Activated T-cell treated with anti-CD3 and anti-CD28 coated beads, Interleukin-2, amount 50 U/mL, for 4 hours (primary cell): ENCODE data around the gene PHYH. TPM values are rescaled to one million over a fixed set of nuclear protein-coding genes. Genes with fewer than 3 reads are reported as not detected.

ENCODE experiments used
- ATAC-seq, 2 donors: fragments of 200-7000 bp; cut with Tn5 transposase; one replicate each; pipeline ENCODE4 v1.10.0; 2021
- DNase-seq: peaks from one replicate; pipeline ENCODE4 v3.0.0-alpha.2; 2020
- H3K27me3 Mint-ChIP-seq: one replicate; pipeline ENCODE4 v1.8.0; 2021; ENCODE audit warnings: low read depth, mixed read lengths
- H3K36me3 Mint-ChIP-seq: one replicate; pipeline ENCODE4 v1.8.0; 2022; ENCODE audit warnings: mixed read lengths; ENCODE audit not compliant: insufficient read depth
- H3K4me1 Mint-ChIP-seq: one replicate; pipeline ENCODE4 v1.8.0; 2021; ENCODE audit warnings: low read depth, mixed read lengths
- H3K4me3 Mint-ChIP-seq: one replicate; pipeline ENCODE4 v1.8.0; 2021; ENCODE audit warnings: mild to moderate bottlenecking, moderate library complexity, mixed read lengths
- H3K9me3 Mint-ChIP-seq: one replicate; pipeline ENCODE4 v1.8.0; 2021; ENCODE audit warnings: mixed read lengths
- total RNA-seq, 3 donors: library from RNA; stranded (reverse); gene quantifications; one replicate each; pipeline ENCODE4 v1.2.1, GENCODE V29; 2021

PHYH gene
- total RNA-seq, result 1 to 10 TPM; 5.9 to 7.5 (median 6.0) TPM

DNA sequence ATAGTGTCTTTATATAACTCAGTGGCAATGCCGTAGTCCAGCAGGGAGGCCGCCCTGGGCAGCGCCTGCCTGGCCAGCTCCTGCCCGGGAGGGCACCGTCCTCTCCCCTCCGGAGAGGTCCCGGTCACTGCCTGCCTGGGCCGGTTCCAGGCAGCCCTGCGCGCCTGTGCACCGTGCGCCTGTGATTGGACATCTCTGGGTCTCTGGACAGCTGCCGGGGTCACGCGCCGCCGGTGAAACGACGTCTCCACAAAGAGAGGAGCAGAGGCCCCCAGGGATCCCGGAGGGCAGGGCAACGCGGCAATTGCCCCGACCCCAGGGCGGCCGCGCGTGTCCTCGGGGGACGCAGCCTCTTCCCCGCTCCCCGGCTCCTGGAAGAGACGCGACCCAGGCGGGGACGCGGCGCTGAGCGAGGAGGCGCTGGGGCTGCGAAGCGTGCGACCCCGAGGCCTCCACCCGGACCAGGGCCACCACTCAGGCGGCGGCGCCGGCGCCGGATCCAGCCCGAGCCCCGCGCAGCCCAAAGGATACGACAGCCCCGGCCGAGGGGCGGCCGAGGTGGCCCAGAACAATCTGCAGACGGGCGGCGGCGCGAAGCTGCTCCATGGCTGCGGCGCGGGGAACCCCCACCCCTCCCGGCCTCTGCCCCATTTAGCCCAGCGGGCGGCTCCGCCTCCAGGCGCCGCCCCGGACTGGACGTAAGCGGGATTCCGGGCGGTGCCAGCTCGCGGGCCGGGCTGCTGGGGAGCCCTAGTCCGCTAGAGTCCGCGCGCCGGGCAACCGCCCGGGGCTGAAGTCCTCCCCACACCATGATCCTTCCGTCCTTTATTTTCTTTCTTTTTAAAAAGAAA lies at the start of gene PHYH:
Gene PHYH (minus strand): TSS at position 628 of the 851 bp plus-strand sequence. CDS start 22 bp downstream, at position 606.
- H3K9me3 Mint-ChIP-seq, result no peaks in the 10 kb centered on the region
- ATAC-seq, result peak; percentile 76 to 78
- peak; percentile 66 for DNase-seq
- H3K4me1 Mint-ChIP-seq, result peaks cover 24% of the 10 kb centered on the region
- no peaks in the 10 kb centered on the region for H3K36me3 Mint-ChIP-seq
- H3K4me3 Mint-ChIP-seq, result peak within 1 kb of the TSS; percentile 81
- no peaks in the 10 kb centered on the region for H3K27me3 Mint-ChIP-seq

DNA sequence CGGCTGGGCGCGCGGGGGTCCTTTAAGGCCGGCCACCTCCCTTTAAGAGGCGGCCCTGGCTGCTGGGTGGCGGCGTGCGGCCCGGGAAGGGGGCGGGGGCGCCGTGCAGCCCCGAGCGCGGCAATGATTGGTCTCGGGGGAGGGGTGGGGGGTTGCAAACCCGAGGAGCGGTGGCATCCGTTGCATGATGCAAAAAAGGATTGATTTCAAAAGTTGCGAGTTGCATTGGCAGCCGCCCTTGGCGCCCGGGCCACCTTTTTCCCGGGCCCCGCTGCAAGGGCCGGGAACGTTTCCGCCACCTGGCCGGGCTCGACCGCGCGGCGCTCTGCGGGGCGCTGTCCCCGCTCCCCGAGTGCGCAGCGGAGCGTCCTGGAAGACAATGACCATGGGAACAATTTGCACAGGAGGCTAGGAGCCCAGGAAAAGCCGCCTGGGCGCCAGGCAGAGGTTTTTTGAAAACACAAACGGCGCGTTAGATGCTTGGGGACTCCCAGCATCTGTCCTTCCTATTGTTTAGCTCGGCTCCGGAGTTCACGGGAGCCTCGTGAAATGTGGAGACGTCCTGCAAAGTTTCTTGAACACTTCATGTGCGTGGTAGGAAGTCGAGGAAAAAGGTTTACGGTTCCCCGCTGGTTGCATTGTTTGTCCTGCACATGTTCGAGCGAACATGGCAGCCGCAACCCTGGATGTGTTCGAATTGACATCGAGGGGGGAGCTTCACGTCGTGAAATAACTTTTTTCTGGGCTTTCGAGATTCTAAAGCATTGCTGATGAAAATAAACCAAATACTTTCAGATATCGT lies 48.6 kb upstream of the PHYH start, which contains the start of gene SEPHS1:
Gene SEPHS1 (minus strand): TSS at position 78 of the 802 bp plus-strand sequence. CDS start 3,343 bp downstream, outside the sequence.
- Mint-ChIP-seq H3K9me3 (no peaks in the 10 kb centered on the region), H3K4me3 (peak within 1 kb of the TSS; percentile 88), H3K4me1 (peaks cover 57% of the 10 kb centered on the region), H3K36me3 (peaks cover 7% of the 10 kb centered on the region), H3K27me3 (no peaks in the 10 kb centered on the region)
- ATAC-seq (peak; percentile 86), DNase-seq (peak; percentile 70)

DNA sequence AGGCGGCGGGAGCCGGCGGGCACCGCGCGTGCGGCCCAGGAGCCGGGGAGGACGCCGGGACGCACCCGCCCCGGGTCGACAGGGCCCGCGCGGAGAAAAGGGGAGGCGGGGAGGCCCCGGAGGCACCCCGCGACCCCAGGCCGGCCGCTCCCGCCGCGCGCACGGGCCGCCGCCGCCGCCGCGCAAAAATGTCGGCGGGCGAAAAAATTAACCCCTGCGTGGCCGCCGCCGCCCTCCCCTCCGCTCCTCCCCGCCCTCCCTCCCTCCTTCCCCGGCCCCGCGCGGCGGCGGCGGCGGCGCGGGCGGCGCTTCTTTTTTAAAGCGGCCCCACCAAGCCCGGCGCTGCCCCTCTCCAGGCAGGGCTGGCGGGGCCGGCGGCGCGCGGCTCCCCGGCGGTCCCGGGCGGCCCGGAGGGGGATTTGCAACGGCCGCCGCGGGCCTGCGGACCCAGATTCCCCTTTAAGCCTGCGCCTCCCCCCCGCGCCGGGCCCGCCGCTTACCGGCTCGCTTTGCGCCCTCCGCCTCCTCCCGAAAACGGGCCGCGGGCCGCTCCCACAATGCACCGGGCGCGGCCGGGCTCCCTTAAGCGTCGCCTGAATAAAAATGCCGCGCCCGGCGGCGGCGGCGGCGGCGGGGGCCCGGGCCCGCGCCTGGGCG lies 47.8 kb upstream of the PHYH start:
- peak overlapping the region; percentile 52 for H3K4me3 Mint-ChIP-seq
- no peaks in the 10 kb centered on the region for H3K27me3 Mint-ChIP-seq
- ATAC-seq (peak; percentile 70 to 73), DNase-seq (peak; percentile 68)
- peaks cover 9% of the 10 kb centered on the region for H3K36me3 Mint-ChIP-seq
- peaks cover 57% of the 10 kb centered on the region for H3K4me1 Mint-ChIP-seq
- H3K9me3 Mint-ChIP-seq, result no peaks in the 10 kb centered on the region

DNA sequence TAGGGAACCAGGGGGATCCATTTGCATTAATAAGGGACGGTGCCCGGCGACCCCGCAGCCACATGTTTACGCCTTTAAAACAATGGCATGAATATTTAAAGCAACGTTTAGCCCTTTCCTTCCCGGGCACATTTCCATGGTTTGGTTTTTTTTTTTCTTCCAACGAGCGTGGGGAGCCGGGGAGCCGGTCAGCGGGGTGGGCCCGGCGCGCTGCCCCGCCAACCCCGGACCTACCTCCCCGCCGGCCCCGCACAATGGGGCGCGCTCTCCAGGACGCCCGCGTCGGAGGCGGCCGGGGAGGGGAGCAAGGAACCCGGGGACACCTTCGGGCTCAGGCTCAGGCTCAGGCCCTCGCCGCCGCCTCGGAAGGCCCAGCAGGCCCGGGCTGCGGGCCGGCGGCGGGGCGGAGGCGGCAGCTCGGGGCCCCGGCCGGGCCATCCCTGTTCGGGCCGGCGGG lies 47.2 kb upstream of the PHYH start:
- peak; percentile 9 for DNase-seq
- peak; percentile 18 to 34 for ATAC-seq
- Mint-ChIP-seq H3K27me3 (no peaks in the 10 kb centered on the region), H3K4me3 (peak overlapping the region; percentile 83), H3K9me3 (no peaks in the 10 kb centered on the region), H3K36me3 (peaks cover 9% of the 10 kb centered on the region), H3K4me1 (peaks cover 53% of the 10 kb centered on the region)

DNA sequence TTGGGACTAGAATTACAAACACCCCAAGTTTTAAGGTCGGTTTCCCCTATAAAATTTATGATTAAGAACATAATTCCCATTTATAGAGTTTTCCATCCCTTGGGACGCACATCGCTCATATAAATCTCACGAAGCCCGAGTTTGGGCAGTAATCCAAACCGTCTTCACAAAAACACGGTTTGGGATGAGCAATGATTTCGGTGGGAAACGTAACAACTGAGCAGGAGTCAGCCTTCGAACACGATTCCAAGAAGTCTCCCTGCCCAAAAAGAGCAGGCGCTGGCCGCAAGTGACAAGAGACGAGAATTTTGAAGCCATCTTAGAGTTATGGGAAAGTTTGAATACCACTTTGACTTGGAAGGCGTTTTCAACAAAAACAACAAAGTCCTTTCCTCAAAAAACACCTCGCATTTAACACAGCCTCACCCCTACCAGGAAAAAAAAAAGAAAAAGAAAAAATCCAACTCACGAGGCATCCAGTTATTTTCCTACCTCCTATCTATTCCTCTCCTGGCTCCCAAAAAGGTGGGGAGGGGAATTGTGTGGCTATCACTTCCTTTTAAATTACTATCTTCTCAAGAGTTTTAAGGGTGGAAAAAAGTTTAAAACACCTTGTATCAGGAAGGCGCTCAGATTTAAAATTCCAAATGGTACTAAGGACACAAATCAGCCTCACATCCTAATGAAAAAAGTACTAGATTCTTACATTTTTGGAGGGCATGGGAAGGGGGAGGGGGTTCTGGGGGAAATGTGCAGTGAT lies 46.6 kb upstream of the PHYH start:
- H3K27me3 Mint-ChIP-seq, result no peaks in the 10 kb centered on the region
- H3K36me3 Mint-ChIP-seq, result peaks cover 9% of the 10 kb centered on the region
- H3K4me3 Mint-ChIP-seq, result peak overlapping the region; percentile 83
- H3K4me1 Mint-ChIP-seq, result peaks cover 47% of the 10 kb centered on the region
- no peak for ATAC-seq
- no peak for DNase-seq
- H3K9me3 Mint-ChIP-seq, result no peaks in the 10 kb centered on the region

DNA sequence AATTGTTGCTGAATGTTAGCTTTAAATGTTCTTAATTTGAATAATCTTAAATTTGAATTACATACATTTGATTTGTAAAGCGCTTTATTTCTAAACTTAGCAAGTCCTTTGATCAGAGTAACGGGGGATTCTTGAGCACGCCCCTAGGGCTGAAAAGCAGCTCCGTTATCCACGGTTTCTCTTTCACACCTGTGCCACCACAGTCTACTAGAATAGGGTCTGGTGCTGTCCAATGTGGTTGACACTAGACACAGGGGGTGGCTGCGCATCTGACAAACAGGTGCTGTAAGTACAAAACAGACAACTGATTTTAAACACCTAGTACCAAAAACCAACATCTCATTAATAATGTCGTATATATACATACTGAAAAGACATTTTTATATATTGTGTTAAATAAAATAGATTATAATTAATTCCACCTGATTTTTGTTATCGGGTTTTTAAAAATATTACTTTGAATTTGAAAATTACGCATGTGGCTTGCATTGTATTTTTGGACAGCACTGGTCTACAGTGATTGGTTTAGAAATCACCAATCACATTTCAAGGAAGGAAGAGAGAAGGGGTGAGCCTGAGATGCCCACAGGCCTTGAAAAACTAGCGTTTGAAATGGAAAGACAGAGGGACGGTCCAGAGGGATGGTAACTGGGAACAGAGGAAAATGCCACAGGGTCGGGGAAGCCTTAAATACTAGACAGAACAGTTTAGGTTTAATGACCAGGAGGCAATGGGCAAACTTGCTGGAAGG lies 40.9 kb upstream of the PHYH start:
- Mint-ChIP-seq H3K9me3 (no peaks in the 10 kb centered on the region), H3K27me3 (no peaks in the 10 kb centered on the region), H3K4me3 (peak overlapping the region; percentile 35), H3K4me1 (peaks cover 33% of the 10 kb centered on the region), H3K36me3 (peaks cover 18% of the 10 kb centered on the region)
- DNase-seq (peak; percentile 6), ATAC-seq (peak; percentile 87 to 89)

DNA sequence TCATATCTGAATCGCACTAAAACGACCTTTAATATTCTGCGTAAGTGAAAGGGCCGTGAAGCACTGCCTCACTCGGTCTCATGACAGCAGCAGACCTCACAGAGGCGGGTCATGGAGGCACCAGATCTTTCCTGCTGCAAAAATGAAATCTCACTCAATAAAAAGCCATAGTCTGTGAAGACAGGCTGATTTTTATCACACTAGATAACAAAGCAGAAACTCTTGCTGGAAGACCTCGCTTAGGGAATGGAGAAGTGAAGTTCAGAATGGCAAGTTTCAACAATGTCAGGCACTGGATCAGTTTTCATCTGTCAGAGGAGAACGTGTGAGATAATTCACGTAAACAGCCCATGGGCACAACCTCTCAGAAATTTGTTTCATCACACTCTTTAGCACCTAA lies 40.2 kb upstream of the PHYH start:
- Mint-ChIP-seq H3K9me3 (no peaks in the 10 kb centered on the region), H3K27me3 (no peaks in the 10 kb centered on the region), H3K36me3 (peaks cover 18% of the 10 kb centered on the region), H3K4me3 (peak overlapping the region; percentile 35), H3K4me1 (peaks cover 27% of the 10 kb centered on the region)
- DNase-seq (no peak), ATAC-seq (peak in 1 of 2 donors; percentile 24)

DNA sequence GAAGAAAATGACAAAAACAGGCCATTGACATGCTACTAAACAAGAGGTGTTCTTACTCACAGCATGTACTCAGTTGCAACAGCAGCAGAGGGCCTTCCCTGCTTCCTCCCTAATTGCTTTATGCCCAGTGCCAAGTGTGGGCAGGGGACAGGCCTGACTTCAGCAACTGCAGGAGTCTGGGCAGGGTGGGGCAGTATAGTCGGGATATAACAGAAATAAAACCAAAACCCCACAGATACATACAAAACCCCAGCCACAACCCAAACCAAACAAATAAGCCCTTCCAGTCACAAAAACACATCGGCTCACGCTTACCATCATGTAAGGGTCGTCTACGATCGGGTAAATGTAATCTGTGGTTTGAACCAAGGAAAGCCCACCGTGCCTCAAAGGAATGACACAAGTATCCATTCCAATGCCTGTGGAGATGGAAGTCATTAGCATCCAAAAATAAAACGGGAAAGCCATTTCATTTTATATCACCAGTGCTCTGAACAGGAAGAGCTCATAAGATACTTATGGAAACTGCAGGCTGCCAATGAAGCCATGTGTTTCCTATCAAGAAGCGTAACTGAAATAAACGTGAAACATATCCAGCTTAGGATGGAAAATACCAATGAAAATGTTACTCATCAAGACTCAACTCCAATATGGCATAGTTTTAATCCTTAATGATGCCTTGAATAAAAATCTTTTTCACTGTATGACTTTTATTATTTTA lies 38.7 kb upstream of the PHYH start:
- Mint-ChIP-seq H3K4me1 (peaks cover 19% of the 10 kb centered on the region), H3K9me3 (no peaks in the 10 kb centered on the region), H3K4me3 (no peak overlapping the region), H3K36me3 (peaks cover 16% of the 10 kb centered on the region), H3K27me3 (no peaks in the 10 kb centered on the region)
- no peak for ATAC-seq
- DNase-seq, result no peak

DNA sequence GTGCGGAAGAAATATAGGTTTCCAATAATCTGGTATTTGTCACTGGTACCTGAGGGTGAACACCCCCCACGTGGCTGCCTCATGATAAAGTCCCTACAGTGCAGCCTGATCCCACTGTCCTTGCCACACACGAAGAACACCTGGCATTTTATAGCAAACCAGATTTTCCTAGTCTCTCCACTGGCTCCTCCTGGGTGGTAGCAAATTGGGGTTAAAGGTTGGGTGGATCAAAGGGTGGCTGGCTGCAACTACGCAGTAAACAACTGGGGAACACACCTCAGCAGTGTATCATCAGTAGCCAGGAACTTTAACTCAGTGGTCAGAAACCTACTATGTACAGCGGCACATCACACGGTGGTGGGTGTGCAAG lies 37.9 kb upstream of the PHYH start:
- Mint-ChIP-seq H3K27me3 (no peaks in the 10 kb centered on the region), H3K9me3 (no peaks in the 10 kb centered on the region), H3K36me3 (peaks cover 14% of the 10 kb centered on the region), H3K4me3 (no peak overlapping the region), H3K4me1 (peaks cover 19% of the 10 kb centered on the region)
- no peak for DNase-seq
- ATAC-seq, result no peak

DNA sequence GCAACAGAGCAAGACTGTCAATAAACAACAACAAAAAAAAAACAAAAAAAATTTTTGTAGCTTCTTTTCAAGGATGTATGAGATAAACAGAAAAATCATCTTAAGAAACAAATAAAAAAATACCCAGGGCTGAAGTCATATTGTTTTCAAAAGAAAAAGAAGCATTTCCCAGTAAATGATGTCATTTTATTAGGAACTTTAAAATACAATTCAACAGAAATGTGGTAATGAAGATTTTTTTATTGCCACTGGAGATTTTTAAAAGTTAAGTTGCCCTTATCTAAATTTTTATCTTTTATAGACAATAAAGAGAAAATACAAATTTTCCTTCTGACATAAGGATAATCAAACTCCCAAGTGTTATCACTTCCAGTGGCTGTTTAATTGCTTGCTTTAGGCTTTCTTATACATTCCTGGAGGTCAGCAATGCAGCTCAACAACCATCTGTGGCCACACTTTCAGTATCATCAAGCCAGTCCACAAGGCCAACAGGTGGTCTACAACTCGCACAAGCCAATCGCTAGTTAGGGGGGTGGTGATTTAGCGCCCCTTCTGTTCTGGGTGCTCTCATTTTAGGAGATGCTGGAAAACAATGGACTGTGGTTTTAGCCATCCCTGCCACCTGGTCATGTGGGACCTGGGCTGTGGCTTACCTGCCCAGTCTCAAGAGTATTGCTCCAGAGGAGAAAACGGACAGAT lies 37.4 kb upstream of the PHYH start:
- Mint-ChIP-seq H3K27me3 (no peaks in the 10 kb centered on the region), H3K4me1 (peaks cover 19% of the 10 kb centered on the region), H3K9me3 (no peaks in the 10 kb centered on the region), H3K36me3 (peaks cover 15% of the 10 kb centered on the region), H3K4me3 (no peak overlapping the region)
- no peak for ATAC-seq
- DNase-seq, result no peak

DNA sequence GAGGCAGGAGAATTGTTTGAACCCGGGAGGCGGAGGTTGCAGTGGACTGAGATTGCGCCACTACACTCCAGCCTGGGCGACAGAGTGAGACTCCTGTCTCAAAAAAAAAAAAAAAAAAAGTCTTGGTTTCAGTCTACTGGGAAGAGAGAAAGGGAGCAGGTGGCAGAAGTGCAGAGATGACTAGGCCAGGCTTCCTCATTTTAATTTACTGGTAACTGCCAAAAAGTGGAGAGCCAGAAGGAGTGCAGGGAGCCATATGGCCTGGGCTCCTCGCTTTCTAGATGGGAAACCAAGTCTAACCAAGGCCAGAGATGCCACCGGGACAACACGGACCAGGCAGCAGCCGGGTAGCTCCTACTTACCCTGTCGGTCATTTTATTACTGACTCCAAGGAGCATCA lies 36.0 kb upstream of the PHYH start:
- ATAC-seq (no peak), DNase-seq (no peak)
- no peaks in the 10 kb centered on the region for H3K9me3 Mint-ChIP-seq
- H3K27me3 Mint-ChIP-seq, result no peaks in the 10 kb centered on the region
- no peak overlapping the region for H3K4me3 Mint-ChIP-seq
- H3K36me3 Mint-ChIP-seq, result peaks cover 24% of the 10 kb centered on the region
- H3K4me1 Mint-ChIP-seq, result peaks cover 13% of the 10 kb centered on the region

DNA sequence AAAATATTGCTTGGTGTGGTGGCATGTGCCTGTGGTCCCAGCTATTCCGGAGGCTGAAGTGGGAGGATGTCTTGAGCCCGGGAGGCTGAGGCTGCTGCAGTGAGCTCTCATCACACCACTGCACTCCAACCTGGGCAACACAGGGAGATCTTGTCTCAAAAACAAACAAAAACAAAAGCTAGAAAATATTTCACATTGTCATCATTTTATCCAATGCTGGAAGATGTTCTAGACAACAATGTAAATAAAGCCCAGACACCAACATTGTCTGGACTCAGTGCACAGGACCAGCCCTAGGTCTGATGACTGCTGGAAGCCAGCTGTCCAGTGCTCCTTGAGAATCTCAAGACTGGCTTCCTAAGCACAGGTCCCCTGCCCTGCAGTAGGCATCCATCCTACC lies 34.7 kb upstream of the PHYH start:
- H3K9me3 Mint-ChIP-seq, result no peaks in the 10 kb centered on the region
- peaks cover 30% of the 10 kb centered on the region for H3K36me3 Mint-ChIP-seq
- ATAC-seq (no peak), DNase-seq (no peak)
- no peaks in the 10 kb centered on the region for H3K27me3 Mint-ChIP-seq
- peaks cover 5% of the 10 kb centered on the region for H3K4me1 Mint-ChIP-seq
- H3K4me3 Mint-ChIP-seq, result no peak overlapping the region
